ENCODE measurements around the gene GNAT2.
A peak's percentile ranks its signal among the peaks of the same experiment; 100 is the strongest.

The GNAT2 gene

GRCh38 chr1:109626682-109627408 is 7.4 kb upstream of the GNAT2 start:
- DNase-seq, result no peak

GRCh38 chr1:109625601-109626560 is 6.5 kb upstream of the GNAT2 start:
- no peak for DNase-seq

- DNase-seq, result no peak
Observed at GRCh38 chr1:109625176-109625575, 5.8 kb upstream of the GNAT2 start.

- DNase-seq, result peak; percentile 32
Observed at GRCh38 chr1:109624201-109625010, 5.0 kb upstream of the GNAT2 start.

- no peak for DNase-seq
Observed at GRCh38 chr1:109623601-109624161, 4.3 kb upstream of the GNAT2 start.

- DNase-seq, result no peak
Observed at GRCh38 chr1:109622895-109623294, 3.5 kb upstream of the GNAT2 start.

GRCh38 chr1:109622137-109622892 is 2.9 kb upstream of the GNAT2 start:
- no peak for DNase-seq

- no peak for DNase-seq
Observed at GRCh38 chr1:109621379-109622136, 2.1 kb upstream of the GNAT2 start.

GRCh38 chr1:109620841-109621286 is 1.4 kb upstream of the GNAT2 start:
- DNase-seq, result peak; percentile 46

- no peak for DNase-seq
Observed at GRCh38 chr1:109620401-109620791, 980 bp upstream of the GNAT2 start.

GRCh38 chr1:109618661-109619575 is 498 bp downstream of the GNAT2 start:
- DNase-seq, result no peak

- no peak for DNase-seq
Observed at GRCh38 chr1:109617291-109617801, 2.1 kb downstream of the GNAT2 start.

- DNase-seq, result no peak
Observed at GRCh38 chr1:109616391-109616790, 3.0 kb downstream of the GNAT2 start.

- no peak for DNase-seq
Observed at GRCh38 chr1:109615879-109616278, 3.5 kb downstream of the GNAT2 start.

- DNase-seq, result no peak
Observed at GRCh38 chr1:109613361-109614147, 5.9 kb downstream of the GNAT2 start.

GRCh38 chr1:109611308-109611990 is 8.0 kb downstream of the GNAT2 start:
- DNase-seq, result no peak

GRCh38 chr1:109610609-109611307 is 8.7 kb downstream of the GNAT2 start:
- no peak for DNase-seq

- DNase-seq, result no peak
Observed at GRCh38 chr1:109609881-109610280, 9.5 kb downstream of the GNAT2 start.

Data from NCI-H1436 treated with DMSO at 0.1 percent for 48 hours (cell line).